Measurements from ENCODE around the gene SART3. TPM values are rescaled to one million over a fixed set of nuclear protein-coding genes. Genes with fewer than 3 reads are reported as not detected.

The SART3 gene
- total RNA-seq, 1 experiment from 2014 or later: 89.4 TPM

GRCh38 chr12:108543652-108544051 is 17.3 kb downstream of the SART3 start:
- H3K4me2 ChIP-seq (ENCODE audit: insufficient read depth, insufficient read length, low read length): no peak overlapping the region
- H3K27me3 ChIP-seq (ENCODE audit: insufficient read depth, low read length): no peaks in the 10 kb centered on the region
- no peak for DNase-seq
- no peak overlapping the region for H2BK5ac ChIP-seq (ENCODE audit: insufficient read length, low read length)
- H4K20me1 ChIP-seq (ENCODE audit: control insufficient read depth, insufficient read depth, insufficient read length): no peaks in the 10 kb centered on the region
- H3K14ac ChIP-seq (ENCODE audit: insufficient read depth, low read length): no peak overlapping the region
- no peak overlapping the region for H2BK12ac ChIP-seq (ENCODE audit: insufficient read length, low read depth, low read length)
- no peak overlapping the region for H3K27ac ChIP-seq (ENCODE audit: insufficient read length, low read depth, low read length)
- H2AFZ ChIP-seq (ENCODE audit: low read length): no peak overlapping the region
- H3K9me3 ChIP-seq (ENCODE audit: control insufficient read depth, low read depth, low read length): no peaks in the 10 kb centered on the region
- H2BK20ac ChIP-seq (ENCODE audit: low read depth, low read length, poor library complexity, severe bottlenecking): no peak overlapping the region
- H4K8ac ChIP-seq (replicated peaks; ENCODE audit: insufficient read length, low read depth, low read length): no peak overlapping the region
- Mint-ChIP-seq H3K27ac (no peak overlapping the region), H3K4me1 (no peaks in the 10 kb centered on the region), H3K9me3 (no peaks in the 10 kb centered on the region), H3K27me3 (ENCODE audit: low read depth) (no peaks in the 10 kb centered on the region), H3K4me3 (no peak overlapping the region), H3K36me3 (ENCODE audit: insufficient read depth in 1 of 3, low read depth in 3 of 3) (peaks cover 34 to 68% (median 62%) of the 10 kb centered on the region in 3 experiments; a peak in 6 of 7 replicates)
- no peak overlapping the region for H4K91ac ChIP-seq (ENCODE audit: insufficient read length, low read depth, low read length)
- H3K4me1 ChIP-seq (ENCODE audit: insufficient read depth, low read length): no peaks in the 10 kb centered on the region
- no peaks in the 10 kb centered on the region for H3K23me2 ChIP-seq (ENCODE audit: insufficient read length, low read depth, low read length, poor library complexity, severe bottlenecking)
- no peak overlapping the region for H2BK120ac ChIP-seq (ENCODE audit: low read depth, low read length, poor library complexity, severe bottlenecking)
- no peak overlapping the region for H3K56ac ChIP-seq (ENCODE audit: insufficient read length, low read depth, low read length)
- H3K23ac ChIP-seq (ENCODE audit: insufficient read length, low read depth, low read length): no peak overlapping the region
- no peak overlapping the region for H2AK5ac ChIP-seq (ENCODE audit: insufficient read length, low read length)
- H3T11ph ChIP-seq (ENCODE audit: low read length): no peak overlapping the region
- peaks cover 12% of the 10 kb centered on the region for H3K79me1 ChIP-seq (ENCODE audit: insufficient read depth, low read depth, low read length, poor library complexity, severe bottlenecking)
- H4K5ac ChIP-seq (ENCODE audit: insufficient read length, low read depth, low read length): no peak overlapping the region
- H3K18ac ChIP-seq (ENCODE audit: insufficient read length, low read depth, low read length): no peak overlapping the region
- TF ChIP-seq, protein P1, sequence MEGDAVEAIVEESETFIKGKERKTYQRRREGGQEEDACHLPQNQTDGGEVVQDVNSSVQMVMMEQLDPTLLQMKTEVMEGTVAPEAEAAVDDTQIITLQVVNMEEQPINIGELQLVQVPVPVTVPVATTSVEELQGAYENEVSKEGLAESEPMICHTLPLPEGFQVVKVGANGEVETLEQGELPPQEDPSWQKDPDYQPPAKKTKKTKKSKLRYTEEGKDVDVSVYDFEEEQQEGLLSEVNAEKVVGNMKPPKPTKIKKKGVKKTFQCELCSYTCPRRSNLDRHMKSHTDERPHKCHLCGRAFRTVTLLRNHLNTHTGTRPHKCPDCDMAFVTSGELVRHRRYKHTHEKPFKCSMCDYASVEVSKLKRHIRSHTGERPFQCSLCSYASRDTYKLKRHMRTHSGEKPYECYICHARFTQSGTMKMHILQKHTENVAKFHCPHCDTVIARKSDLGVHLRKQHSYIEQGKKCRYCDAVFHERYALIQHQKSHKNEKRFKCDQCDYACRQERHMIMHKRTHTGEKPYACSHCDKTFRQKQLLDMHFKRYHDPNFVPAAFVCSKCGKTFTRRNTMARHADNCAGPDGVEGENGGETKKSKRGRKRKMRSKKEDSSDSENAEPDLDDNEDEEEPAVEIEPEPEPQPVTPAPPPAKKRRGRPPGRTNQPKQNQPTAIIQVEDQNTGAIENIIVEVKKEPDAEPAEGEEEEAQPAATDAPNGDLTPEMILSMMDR (conservative IDR thresholded peaks at IDR 0.05): no peak
- H3K9ac ChIP-seq (ENCODE audit: extremely low read depth, insufficient read length, low read length): no peak overlapping the region
- no CpG with 5 or more reads among the region's 3 CpGs for WGBS (ENCODE audit: extremely low coverage, insufficient read length, low lambda C conversion rate)
- no peak overlapping the region for H3K4ac ChIP-seq (ENCODE audit: low read depth, low read length)
- peaks cover 11% of the 10 kb centered on the region; the same call in 1 of the 2 replicates for H3K79me2 ChIP-seq (ENCODE audit: insufficient read depth, low read length)
- H2BK15ac ChIP-seq (ENCODE audit: low read depth, low read length): no peak overlapping the region

All from H9 (cell line).